Stimulated activated CD4-positive, alpha-beta T cell treated with anti-CD3 and anti-CD28 coated beads, Interleukin-2, amount 100 ng/mL, for 48 hours (primary cell): ENCODE results near the gene C12orf60.

ENCODE experiments used
- DNase-seq, 2 donors: peaks; one replicate each; pipeline ENCODE4 v3.0.0-alpha.2; 2020

The C12orf60 gene

DNA sequence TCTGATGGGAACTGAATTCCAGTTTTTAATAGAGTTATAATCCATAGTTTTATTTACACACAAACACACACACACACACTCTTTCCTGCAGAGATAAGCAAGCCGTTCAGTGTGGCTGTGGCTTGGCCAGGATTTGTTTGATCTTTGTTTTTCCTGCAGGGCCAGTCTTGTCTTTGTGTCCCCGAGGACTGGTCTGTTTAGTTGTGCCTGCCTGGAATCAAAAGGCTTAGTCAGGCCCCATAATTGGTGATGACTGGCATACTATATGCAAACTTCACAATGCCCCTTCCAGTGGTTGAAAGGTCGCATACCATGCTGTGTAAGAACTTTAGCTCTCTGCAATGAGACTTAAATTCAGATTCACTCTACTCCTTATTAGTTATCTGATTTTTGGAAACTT lies 26.2 kb upstream of the C12orf60 start:
- no peak for DNase-seq

DNA sequence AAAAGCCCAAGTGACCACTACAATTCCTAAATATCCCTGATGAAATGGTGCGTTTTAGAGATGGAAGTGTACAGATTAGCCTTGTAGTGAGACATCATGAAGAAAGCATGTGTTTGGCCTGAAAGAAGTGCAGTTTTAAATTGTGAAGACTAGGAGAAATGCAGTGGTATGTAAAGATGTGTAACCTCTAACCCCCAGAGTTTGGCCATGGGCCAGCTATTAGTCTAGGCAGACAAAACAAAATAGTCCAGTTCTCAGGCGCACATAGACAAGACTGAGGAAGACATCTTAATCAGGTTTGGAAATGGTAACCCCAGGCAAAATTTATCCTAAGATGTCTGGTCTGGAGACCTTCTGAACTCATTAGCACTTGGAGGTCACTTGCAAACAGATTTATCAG lies 23.6 kb upstream of the C12orf60 start:
- no peak for DNase-seq

- DNase-seq, result no peak
Observed at GRCh38 chr12:14780859-14781258, 22.6 kb upstream of the C12orf60 start.

GRCh38 chr12:14781563-14781962 lies 21.9 kb upstream of the C12orf60 start:
- DNase-seq, result no peak

DNA sequence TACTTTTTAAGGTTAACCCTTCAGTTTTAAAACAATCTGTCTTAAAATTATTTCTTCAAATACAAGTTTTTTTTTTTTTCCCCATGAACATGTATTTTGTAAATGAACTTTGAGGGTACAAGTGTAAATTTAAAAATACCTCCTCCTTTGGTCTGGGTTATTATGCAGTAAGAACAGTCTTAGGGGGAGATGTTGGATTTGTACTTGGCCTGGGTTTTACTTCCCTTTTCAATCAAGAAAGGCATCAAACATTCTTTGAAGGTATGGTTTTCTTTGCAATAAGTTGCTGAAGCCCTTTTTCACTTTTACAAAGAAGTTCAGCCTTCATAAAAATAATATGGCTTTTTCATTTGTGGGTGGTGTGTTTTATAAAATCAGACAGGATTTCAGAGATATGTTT lies 20.7 kb upstream of the C12orf60 start:
- DNase-seq, result no peak

DNA sequence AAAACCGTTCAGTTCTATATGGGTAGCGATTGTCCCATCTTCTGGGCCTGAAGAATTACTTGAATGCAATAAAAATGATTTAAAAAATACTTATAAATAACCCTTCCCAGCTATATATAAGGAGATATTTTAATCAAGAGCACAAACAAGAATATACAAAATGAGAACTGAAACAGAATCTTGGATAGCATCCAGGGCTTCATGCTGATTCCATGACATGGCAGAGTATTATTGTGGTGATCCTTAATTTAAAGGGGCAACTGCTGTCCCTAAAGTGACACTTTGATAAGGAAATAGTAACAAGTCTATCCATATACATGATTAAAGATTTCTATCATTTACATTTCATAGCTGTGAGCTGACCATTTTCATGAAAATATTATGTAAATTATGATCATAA lies 19.0 kb upstream of the C12orf60 start:
- DNase-seq, result no peak

- DNase-seq, result no peak
Observed at GRCh38 chr12:14785568-14785967, 17.9 kb upstream of the C12orf60 start.

- no peak for DNase-seq
Observed at GRCh38 chr12:14795028-14795448, 8.4 kb upstream of the C12orf60 start.

DNA sequence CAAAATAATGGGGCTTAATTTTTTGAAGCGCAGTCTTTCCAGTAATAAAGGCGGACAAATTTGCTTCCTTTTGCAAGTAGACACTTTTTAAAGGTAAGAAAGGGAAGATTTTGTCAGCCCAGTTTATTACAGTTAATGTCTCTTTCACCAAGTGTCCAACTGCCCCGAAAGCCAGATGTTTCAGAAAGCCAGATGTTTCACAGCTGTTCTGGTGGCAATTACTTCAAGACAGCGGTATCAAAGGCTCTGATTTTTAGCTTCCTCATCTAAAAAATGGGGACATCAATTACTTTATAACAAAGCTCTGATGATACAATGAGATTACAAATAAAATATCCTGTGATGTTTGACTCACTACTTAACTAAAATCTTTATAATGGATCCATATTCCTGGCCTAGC lies 1.2 kb upstream of the C12orf60 start:
- no peak for DNase-seq

DNA sequence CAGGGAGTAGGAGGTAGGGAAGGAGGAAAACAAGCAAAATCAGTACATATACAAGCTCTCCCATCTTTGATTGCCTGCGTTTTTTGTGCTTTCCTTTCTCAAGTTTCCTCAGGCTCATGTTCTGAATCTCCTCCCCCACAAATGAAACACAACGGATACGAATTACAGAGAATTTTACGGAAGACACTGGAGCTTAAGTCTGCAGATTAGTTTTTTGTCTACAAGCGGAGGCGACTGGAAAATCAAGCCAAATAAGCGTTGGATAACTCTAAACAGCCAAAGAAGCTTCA lies 804 bp upstream of the C12orf60 start:
- DNase-seq, result no peak

DNA sequence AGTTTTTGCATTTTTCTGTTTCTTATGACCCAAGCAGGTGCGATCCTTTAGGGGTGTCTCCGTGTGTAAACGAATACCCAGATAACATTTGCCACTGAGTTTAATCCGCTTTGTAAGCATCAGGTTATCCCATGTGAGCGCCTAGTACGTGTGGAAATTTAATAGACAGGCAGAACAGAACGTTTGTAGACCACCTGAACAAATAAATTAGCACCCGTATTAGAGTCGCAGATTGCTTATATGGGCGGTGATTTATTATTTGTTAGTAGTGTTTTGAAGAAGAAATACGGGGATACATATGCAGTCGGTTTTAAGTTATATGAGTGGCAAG lies 325 bp downstream of the C12orf60 start:
- no peak for DNase-seq

GRCh38 chr12:14810167-14810952 lies 6.9 kb downstream of the C12orf60 start:
- DNase-seq, result no peak

DNA sequence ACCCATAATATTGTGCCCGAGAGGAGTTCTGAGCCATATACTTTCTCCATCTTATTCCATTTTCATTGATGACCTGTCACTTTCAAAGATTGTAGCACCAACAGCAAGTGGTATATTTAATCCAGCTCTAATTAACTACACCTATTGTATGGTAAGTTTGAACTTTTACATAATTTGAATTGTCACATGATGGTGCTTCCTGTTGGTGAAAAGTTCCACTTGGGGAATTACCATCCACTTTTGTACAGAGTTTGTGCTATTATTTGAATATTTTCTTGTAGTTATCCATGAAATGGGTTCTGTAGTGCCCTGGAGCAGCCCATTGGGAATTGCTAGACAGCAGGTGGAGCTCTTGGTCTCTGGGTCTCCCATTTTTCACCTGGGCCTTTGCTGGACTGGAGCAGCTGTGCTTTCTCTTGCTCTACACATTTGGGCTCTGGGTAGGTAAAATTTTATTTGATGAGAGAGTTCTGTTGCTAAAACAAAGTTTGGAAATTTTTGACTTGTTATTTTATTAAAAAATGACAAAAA lies 7.5 kb downstream of the C12orf60 start:
- no peak for DNase-seq

DNA sequence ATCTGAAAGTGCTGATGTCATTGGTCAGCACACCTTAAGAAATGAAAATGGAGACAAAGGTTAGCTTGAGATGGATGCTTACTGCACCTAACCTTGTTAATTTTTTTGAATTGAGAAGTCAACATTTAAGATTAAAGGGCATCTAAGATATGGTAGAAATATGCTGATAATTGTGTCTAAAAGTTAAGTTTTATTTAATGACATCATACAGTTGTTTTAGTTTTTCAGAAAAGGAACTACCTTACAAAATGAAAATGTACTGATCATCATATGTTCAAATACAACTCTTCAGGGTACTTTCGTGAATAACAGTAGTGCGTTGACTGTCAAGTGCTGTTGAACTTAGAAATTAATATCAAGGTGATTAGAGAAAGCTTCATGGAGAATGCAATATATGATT lies 8.0 kb downstream of the C12orf60 start:
- DNase-seq, result no peak

- DNase-seq, result no peak
Observed at GRCh38 chr12:14814014-14814413, 10.5 kb downstream of the C12orf60 start, which contains the start of gene SMCO3. TSS of gene SMCO3 (minus strand) at chr12:14814182. CDS start at chr12:14806680, 7,502 bp downstream.

- DNase-seq, result no peak
Observed at GRCh38 chr12:14824012-14824634, 20.7 kb downstream of the C12orf60 start.

DNA sequence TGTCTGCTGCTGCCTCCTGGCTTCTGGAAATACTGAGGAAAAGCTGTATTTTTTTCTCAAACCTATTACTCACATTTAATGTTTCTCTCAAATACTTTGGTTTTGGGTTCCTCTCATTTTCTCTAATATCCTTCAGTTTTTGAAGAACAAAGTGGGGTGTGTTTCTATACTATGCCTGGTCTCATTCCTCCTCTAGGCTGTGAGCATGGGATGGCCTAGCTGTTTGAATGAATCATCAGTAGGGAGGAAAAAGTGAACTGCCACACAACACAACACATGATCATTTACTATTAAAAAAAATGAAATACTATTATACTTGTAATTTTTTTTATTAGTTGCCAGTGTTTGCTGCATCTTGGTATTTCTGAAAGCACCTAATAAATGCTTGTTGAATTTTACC lies 21.8 kb downstream of the C12orf60 start:
- DNase-seq, result no peak

GRCh38 chr12:14826491-14826890 lies 23.0 kb downstream of the C12orf60 start:
- no peak for DNase-seq

- DNase-seq, result no peak
Observed at GRCh38 chr12:14827043-14827442, 23.6 kb downstream of the C12orf60 start.

DNA sequence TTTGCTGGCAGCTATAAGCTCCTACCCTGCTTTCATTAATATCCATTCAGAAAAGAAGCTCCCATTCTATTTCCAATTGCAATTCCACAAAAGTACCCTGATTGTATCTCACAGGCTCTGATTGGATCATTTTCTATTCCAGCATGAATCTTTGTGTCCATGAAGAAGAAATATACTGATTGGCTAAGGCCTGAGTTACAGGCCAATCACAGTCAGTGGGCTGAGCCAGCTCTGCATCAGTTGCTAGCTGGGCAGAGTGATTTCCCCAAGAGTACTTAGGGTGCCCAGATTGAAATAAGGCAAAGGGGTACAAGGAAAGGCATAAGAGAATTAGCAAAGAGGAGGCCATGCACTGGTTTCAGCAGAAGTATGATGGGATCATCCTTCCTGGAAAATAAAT lies 25.4 kb downstream of the C12orf60 start:
- DNase-seq, result no peak

- DNase-seq, result no peak
Observed at GRCh38 chr12:14833336-14833735, 29.9 kb downstream of the C12orf60 start.

GRCh38 chr12:14833952-14834351 lies 30.5 kb downstream of the C12orf60 start:
- DNase-seq, result no peak

GRCh38 chr12:14834509-14834908 lies 31.0 kb downstream of the C12orf60 start:
- DNase-seq, result no peak

GRCh38 chr12:14836336-14837210 lies 33.1 kb downstream of the C12orf60 start:
- no peak for DNase-seq
